Activated T-helper 17 cell treated with anti-CD3 and anti-CD28 coated beads, Interleukin-2, amount 50 U/mL, for 72 hours (primary cell): Measurements from ENCODE around the gene SIPA1. TPM values are rescaled to one million over a fixed set of nuclear protein-coding genes. Genes with fewer than 3 reads are reported as not detected.

Source experiments
- ATAC-seq: fragments of 150-1000 bp; cut with Tn5 transposase; replicated peaks from 2 replicates; pipeline ENCODE4 v1.10.0; 2021; ENCODE audit warnings: mild to moderate bottlenecking, moderate library complexity
- H3K27ac Mint-ChIP-seq: one replicate; pipeline ENCODE4 v1.8.0; 2022; ENCODE audit warnings: mixed read lengths
- H3K27me3 Mint-ChIP-seq: one replicate; pipeline ENCODE4 v1.8.0; 2022; ENCODE audit warnings: mixed read lengths
- H3K36me3 Mint-ChIP-seq: one replicate; pipeline ENCODE4 v1.8.0; 2022; ENCODE audit warnings: low read depth, mild to moderate bottlenecking, mixed read lengths
- H3K4me1 Mint-ChIP-seq: one replicate; pipeline ENCODE4 v1.8.0; 2022; ENCODE audit warnings: mixed read lengths
- H3K4me3 Mint-ChIP-seq: one replicate; pipeline ENCODE4 v1.8.0; 2022; ENCODE audit warnings: mild to moderate bottlenecking, mixed read lengths
- H3K9me3 Mint-ChIP-seq: one replicate; pipeline ENCODE4 v1.8.0; 2022; ENCODE audit warnings: mixed read lengths
- total RNA-seq, 2 donors: library from RNA; stranded (reverse); gene quantifications; one replicate each; pipeline ENCODE4 v1.2.3, GENCODE V29; 2022

Gene SIPA1, protein sequence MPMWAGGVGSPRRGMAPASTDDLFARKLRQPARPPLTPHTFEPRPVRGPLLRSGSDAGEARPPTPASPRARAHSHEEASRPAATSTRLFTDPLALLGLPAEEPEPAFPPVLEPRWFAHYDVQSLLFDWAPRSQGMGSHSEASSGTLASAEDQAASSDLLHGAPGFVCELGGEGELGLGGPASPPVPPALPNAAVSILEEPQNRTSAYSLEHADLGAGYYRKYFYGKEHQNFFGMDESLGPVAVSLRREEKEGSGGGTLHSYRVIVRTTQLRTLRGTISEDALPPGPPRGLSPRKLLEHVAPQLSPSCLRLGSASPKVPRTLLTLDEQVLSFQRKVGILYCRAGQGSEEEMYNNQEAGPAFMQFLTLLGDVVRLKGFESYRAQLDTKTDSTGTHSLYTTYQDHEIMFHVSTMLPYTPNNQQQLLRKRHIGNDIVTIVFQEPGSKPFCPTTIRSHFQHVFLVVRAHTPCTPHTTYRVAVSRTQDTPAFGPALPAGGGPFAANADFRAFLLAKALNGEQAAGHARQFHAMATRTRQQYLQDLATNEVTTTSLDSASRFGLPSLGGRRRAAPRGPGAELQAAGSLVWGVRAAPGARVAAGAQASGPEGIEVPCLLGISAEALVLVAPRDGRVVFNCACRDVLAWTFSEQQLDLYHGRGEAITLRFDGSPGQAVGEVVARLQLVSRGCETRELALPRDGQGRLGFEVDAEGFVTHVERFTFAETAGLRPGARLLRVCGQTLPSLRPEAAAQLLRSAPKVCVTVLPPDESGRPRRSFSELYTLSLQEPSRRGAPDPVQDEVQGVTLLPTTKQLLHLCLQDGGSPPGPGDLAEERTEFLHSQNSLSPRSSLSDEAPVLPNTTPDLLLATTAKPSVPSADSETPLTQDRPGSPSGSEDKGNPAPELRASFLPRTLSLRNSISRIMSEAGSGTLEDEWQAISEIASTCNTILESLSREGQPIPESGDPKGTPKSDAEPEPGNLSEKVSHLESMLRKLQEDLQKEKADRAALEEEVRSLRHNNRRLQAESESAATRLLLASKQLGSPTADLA
- total RNA-seq: 100 to 1,000 TPM; 135 to 144 TPM

DNA sequence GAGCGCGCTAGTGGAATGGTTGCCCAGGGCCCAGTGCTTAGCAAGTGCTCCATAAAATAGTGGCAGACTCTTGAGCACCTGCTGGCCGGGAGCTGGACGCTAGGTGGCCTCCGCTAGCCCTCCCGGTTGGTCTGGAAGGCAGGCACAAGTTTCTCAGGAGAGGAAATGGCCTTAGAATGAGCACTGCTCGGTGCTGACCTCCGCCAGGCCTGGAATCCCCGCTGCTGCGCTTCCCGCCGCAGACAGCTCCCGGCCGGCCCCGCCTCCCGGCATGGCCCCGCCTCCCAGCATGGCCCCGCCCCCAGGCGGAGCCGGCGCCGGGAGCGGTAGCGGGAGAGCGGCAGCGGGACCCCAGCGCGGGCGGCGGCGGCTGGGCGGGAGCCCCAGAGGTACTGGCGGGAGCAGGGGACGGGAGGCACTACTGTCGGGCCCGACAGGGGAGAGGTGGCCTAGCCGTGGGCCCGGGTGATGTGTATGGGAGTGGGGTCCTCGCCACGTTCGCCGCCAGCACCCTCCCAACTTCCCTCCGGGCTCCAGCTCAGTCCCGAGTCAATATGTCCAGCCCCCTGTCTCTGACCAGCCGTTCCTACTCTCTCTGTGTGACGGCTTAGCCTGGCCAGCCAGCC lies at the start of gene SIPA1:
TSS of gene SIPA1 (plus strand) at position 308 of the 626 bp plus-strand sequence. CDS start 2,821 bp downstream, outside the sequence.
- H3K4me1 Mint-ChIP-seq: no peaks in the 10 kb centered on the region
- H3K27me3 Mint-ChIP-seq: no peaks in the 10 kb centered on the region
- peak within 1 kb of the TSS; percentile 91 for H3K27ac Mint-ChIP-seq
- peak; percentile 76 for ATAC-seq
- no peaks in the 10 kb centered on the region for H3K9me3 Mint-ChIP-seq
- peak within 1 kb of the TSS; percentile 97 for H3K4me3 Mint-ChIP-seq
- H3K36me3 Mint-ChIP-seq: peaks cover 73% of the 10 kb centered on the region

DNA sequence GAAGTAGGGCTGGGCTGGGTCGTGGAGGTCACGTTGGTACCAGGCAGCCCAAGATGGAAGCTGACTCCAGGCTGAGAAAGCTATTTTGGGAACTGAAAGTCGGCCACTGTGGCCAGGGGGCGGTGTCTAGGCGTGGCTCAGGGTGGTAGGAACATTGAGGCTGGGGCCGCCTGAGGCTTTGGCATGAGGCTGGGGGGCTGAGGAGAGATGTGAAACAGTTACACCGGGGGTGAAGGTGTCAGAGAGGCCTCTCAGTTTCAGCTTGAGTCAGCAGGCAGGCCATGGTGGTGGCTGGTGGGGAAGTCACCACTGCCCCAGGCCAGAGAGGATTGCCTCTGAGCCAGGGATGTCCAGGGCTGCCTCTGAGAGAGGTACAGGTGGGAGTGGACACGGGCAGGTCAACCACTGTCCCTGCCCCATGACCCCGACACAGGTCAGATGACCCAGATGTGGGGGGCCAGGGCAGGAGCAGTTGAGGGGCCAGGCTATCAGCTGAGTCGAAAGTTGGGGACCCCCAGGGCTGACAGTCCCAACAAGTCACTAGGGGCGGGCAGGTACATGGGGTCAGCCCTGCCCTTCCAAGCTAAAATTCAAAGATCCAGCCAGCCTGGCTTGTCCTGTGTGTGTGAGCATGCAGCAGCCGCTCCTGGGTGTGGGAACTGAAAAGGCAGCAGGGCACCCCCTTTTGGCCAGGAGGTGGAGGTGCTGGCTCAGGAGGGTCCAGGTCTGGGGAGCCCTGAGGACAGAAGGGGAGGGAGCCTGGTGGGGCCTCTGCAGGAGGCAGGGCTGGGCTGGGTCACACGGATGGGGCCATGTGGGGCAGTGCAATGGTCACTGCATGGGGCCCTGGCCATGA lies 49.5 kb upstream of the SIPA1 start:
- Mint-ChIP-seq H3K36me3 (peaks cover 80% of the 10 kb centered on the region), H3K27me3 (no peaks in the 10 kb centered on the region), H3K4me1 (peaks cover 21% of the 10 kb centered on the region), H3K9me3 (no peaks in the 10 kb centered on the region), H3K27ac (peak overlapping the region; percentile 94), H3K4me3 (peak overlapping the region; percentile 86)
- peak; percentile 91 for ATAC-seq

DNA sequence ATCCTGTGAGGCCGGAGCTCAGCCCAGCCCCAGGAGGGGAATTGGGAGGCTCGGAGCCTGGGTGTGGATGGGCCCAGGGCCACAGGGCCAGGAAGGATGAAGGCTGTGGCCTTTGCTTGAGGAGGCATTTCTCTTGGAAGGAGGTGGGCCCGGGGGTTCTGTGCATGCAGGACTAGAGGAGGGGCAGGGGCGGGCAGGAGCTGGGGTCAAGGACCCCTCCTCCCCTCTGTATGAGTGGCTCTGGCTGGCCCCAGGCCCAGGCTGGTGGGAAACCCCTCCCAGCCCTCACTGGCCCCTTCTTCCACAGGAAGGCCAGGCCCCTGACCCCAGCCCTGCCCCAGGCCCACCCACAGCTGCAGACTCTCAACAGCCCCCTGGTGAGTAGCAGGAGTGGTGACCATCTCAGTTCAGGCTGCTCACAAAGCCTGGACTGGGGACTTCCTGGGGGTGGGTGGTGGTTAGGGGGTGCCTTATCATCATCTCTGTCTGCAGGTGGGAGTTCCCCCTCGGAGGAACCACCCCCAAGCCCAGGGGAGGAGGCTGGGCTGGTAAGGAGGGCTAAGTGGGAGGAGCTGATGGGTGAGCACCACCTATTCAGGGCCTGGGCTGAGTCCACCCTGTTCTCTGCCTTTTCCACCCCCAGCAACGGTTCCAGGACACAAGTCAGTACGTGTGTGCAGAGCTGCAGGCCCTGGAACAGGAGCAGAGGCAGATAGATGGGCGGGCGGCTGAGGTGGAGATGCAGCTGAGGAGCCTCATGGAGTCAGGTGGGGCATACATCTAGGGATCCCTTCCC lies 48.3 kb upstream of the SIPA1 start:
- Mint-ChIP-seq H3K4me3 (peak overlapping the region; percentile 86), H3K4me1 (peaks cover 21% of the 10 kb centered on the region), H3K27me3 (no peaks in the 10 kb centered on the region), H3K36me3 (peaks cover 76% of the 10 kb centered on the region), H3K9me3 (no peaks in the 10 kb centered on the region), H3K27ac (no peak overlapping the region)
- no peak for ATAC-seq

DNA sequence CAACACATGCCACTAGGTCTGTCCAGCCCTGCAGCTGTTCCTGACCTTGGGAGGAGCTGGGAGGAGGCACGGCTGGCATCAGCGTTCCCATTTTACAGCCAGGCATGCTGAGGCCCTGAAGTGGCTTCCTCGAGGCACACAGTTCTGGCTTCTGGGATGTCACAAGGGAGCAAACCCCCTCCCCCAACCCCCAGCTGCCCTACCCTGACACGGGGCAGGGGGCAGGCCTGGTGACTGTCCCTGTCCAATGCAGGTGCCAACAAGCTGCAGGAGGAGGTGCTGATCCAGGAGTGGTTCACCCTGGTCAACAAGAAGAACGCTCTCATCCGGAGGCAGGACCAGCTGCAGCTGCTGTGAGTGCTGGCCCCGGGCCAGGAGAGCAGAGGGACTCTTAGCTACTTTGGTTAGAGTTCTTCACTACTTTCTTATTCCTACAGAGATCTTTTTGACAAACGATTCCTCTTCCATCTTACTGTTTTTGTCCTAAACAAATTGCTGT lies 47.6 kb upstream of the SIPA1 start:
- ATAC-seq: no peak
- H3K27me3 Mint-ChIP-seq: no peaks in the 10 kb centered on the region
- no peak overlapping the region for H3K4me3 Mint-ChIP-seq
- H3K9me3 Mint-ChIP-seq: no peaks in the 10 kb centered on the region
- no peak overlapping the region for H3K27ac Mint-ChIP-seq
- H3K4me1 Mint-ChIP-seq: peaks cover 26% of the 10 kb centered on the region
- peaks cover 76% of the 10 kb centered on the region for H3K36me3 Mint-ChIP-seq

DNA sequence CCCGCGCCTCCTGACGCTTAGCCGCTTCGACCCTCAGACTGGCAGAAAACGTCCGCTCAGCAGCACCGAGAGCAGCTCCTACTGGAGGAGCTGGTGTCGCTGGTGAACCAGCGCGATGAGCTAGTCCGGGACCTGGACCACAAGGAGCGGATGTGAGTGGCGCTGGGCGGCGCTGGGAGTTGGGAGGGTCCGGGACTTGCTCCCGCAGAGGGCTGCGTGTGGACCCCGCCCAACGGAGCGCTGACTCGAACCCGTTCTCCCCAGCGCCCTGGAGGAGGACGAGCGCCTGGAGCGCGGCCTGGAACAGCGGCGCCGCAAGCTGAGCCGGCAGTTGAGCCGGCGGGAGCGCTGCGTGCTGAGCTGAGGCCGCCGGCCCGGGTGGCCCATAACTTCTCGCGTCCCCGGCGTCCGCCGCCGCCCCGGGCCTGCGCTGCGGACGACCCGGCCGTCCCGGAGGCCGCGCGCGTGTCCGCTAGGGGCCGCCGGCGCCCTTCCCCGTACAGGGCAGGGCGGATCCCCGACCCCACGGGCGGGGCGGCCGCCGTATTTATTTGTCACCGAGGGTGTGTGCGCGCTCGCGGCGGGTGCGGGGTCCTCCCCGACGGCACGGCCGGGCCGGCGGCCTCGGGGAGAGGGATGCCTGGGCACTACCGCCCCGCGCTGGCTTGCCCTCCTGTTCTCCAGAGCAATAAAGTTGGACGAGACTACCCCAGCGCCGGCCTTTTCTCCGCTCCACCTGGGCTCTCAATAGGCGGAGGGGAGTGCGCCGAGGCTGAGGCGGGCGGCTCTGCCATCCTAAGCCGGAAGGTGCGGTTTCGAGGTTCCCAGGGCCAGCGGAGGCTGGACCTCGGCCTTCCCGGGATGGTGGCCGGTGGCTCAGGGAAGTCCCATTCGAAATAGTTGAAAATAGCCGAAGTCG lies 45.7 kb upstream of the SIPA1 start:
- no peak for ATAC-seq
- no peak overlapping the region for H3K27ac Mint-ChIP-seq
- no peaks in the 10 kb centered on the region for H3K27me3 Mint-ChIP-seq
- no peaks in the 10 kb centered on the region for H3K9me3 Mint-ChIP-seq
- H3K4me3 Mint-ChIP-seq: no peak overlapping the region
- H3K36me3 Mint-ChIP-seq: peaks cover 68% of the 10 kb centered on the region
- peaks cover 22% of the 10 kb centered on the region for H3K4me1 Mint-ChIP-seq

DNA sequence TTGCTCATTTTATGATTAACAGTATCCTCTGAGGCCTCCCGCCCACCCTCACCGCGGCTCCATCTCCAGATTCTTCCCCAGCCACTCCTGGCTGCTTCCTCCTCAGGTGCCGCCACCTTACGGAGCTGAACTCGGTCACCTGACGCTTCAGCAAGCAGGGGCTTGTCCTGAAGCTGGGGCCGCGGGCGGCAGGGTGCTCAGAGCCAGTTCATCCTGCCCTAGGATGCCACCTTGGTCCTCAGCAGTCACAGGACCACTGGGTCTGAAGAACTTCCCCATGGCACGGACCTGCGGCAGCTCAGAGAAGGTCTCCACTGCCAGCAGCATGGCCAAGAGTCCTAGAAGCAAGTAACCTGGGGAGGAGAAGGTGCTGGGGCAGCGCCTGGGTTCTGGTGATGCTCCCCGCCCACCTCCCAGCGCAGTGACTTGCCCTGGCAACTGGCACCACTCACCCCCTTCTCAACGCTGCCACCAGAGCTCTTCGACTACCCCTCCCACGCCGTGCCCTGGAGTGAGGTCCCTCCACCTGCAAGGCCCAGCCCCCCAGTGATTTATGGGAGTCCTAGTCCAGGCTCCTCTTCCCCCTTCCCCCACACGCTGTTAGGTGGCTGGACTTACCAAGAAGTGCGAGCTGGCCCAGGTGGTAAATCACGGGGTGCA lies 44.9 kb upstream of the SIPA1 start:
- ATAC-seq: no peak
- Mint-ChIP-seq H3K4me1 (peaks cover 17% of the 10 kb centered on the region), H3K27ac (no peak overlapping the region), H3K9me3 (no peaks in the 10 kb centered on the region), H3K4me3 (no peak overlapping the region), H3K36me3 (peaks cover 68% of the 10 kb centered on the region), H3K27me3 (no peaks in the 10 kb centered on the region)

DNA sequence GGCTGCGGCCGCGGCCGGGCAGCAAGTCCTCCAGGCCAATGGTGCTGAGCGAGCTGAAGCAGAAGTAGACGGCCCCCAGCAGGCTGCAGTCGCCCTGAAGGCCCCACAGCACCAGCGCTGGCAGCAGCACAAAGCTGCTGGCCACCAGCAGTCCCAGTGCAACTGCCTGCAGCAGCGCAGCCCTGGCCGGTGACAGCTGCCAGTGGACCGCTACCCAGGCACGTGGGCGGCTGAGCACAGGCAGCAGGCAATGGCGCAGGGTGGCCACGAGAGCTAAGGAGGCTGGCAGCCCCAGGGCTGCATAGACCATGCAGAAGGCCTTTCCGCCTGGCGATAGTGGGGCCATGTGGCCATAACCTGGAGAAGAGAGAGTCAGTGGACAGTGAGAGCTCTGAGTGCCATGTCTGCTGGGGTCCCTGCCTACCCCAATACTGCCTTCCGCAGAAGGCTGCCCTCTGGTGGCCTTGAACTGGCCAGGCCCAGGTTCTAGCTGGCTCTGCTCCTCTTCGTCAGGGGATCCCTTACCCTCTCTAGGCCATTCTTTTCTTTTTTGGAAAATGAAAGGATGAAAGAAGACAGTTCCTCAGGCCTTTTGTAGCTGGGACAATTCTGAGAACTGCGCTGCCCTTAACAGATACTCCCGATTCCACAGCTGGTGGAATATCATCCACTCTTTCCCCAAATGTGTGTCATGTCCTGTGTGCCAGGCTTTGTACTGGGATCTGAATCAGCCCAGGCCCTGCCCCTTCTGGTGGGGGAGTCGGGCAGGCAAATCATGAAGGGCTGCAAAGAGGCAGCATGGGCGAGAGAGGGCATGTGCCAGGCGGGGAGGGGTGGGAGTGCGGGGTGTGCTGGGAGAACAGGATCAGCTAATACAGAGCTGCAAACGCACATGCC lies 44.1 kb upstream of the SIPA1 start:
- peaks cover 68% of the 10 kb centered on the region for H3K36me3 Mint-ChIP-seq
- H3K4me3 Mint-ChIP-seq: no peak overlapping the region
- no peaks in the 10 kb centered on the region for H3K9me3 Mint-ChIP-seq
- H3K27ac Mint-ChIP-seq: peak overlapping the region; percentile 36
- peak; percentile 48 for ATAC-seq
- H3K27me3 Mint-ChIP-seq: no peaks in the 10 kb centered on the region
- peaks cover 10% of the 10 kb centered on the region for H3K4me1 Mint-ChIP-seq

DNA sequence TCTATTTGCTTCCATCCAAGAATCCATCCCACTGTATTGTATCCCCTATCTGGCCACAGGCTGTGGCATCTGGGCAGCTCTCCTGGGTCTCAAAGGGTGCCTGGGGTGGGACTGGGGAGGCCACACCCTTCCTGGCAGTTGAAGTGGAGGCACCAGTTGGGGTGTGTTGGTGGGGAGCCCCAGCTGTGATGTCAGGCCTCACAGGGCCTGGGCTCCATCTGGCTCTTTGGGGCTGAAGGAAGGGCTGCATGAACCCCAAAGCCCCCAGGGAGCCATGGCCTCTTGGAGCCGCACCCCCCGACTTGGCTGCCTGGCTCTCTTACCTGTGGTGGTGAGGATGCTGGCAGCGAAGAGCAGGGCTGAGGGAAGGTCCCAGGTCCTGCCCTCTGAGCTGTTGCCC lies 42.8 kb upstream of the SIPA1 start:
- H3K4me1 Mint-ChIP-seq: peaks cover 10% of the 10 kb centered on the region
- ATAC-seq: no peak
- H3K36me3 Mint-ChIP-seq: peaks cover 62% of the 10 kb centered on the region
- no peaks in the 10 kb centered on the region for H3K9me3 Mint-ChIP-seq
- no peak overlapping the region for H3K4me3 Mint-ChIP-seq
- no peaks in the 10 kb centered on the region for H3K27me3 Mint-ChIP-seq
- peak overlapping the region; percentile 63 for H3K27ac Mint-ChIP-seq

DNA sequence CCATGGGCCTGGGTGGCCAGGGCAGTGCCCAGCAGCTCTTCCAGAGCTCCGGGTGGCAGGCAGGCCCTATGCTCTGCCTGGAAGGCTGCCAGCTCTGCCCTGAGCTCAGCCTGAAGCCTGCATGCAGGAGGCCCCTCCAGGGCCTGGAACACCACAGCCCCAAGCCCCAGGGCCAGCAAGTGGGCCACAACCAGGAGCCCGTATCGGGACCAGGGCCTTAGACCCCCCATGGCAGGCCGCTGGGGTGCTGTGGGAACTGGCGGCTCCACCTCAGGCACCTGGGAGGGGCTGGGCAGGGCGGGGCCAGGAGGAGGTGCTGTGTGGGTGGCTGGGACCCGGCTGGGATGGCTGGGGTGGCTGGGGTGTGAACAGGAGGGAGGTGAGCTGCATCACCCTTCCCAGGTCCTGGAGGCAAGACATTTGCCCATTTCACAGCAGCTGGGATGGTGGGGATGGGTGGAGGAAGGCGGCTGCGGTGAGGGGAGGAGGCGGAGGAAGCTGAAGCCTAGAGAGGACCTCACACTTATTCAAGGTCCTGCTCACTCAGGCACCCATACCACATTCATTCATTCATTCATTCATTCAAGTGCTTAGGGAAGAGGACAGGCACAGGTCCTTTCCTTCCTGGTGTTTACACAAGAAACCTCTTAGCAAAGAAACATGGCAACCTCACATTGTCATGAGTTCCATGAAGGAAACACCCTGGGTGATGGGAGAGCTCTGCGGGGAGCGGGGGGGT lies 42.2 kb upstream of the SIPA1 start, which contains the start of gene KCNK7:
TSS of gene KCNK7 (minus strand) at position 258 of the 739 bp plus-strand sequence. CDS start at position 230, 28 bp downstream.
- H3K4me1 Mint-ChIP-seq: peaks cover 10% of the 10 kb centered on the region
- no peaks in the 10 kb centered on the region for H3K27me3 Mint-ChIP-seq
- H3K9me3 Mint-ChIP-seq: no peaks in the 10 kb centered on the region
- H3K27ac Mint-ChIP-seq: peak within 1 kb of the TSS; percentile 79
- peak; percentile 8 for ATAC-seq
- H3K4me3 Mint-ChIP-seq: no peak within 1 kb of the TSS
- peaks cover 56% of the 10 kb centered on the region for H3K36me3 Mint-ChIP-seq

DNA sequence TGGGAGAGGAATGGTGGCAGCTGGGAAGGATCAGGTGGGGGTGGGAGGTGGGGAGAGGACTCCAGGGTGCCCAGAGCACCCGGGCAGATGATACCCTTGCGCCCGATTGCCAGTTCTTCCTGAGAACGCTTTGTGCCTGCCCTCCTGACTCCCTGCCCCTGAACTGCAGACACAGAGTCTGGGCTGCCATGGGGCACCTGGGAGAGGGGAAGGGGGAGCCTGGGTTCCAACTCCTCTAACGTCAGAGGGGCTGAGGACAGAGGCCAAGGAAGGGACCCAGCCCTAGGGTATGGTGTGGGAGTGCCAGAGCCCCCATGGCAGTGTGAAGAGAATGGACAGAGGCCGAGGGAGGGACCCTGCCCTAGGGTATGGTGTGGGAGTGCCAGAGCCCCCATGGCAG lies 41.4 kb upstream of the SIPA1 start:
- no peaks in the 10 kb centered on the region for H3K27me3 Mint-ChIP-seq
- H3K4me1 Mint-ChIP-seq: peaks cover 10% of the 10 kb centered on the region
- no peak for ATAC-seq
- no peaks in the 10 kb centered on the region for H3K9me3 Mint-ChIP-seq
- peak overlapping the region; percentile 79 for H3K27ac Mint-ChIP-seq
- H3K36me3 Mint-ChIP-seq: peaks cover 48% of the 10 kb centered on the region
- no peak overlapping the region for H3K4me3 Mint-ChIP-seq
